HG02885 (cell line): ENCODE data around the gene SLC24A3.

Experiments
- ATAC-seq: cut with Tn5 transposase; IDR thresholded peaks from one replicate; pipeline ENCODE4 v1.9.1; 2021; ENCODE audit warnings: mild to moderate bottlenecking; ENCODE audit not compliant: unreplicated experiment, poor library complexity

The SLC24A3 gene

GRCh38 chr20:19560881-19561480 is 348.5 kb downstream of the SLC24A3 start:
- ATAC-seq: no peak

GRCh38 chr20:19562426-19562825 is 350.0 kb downstream of the SLC24A3 start:
- no peak for ATAC-seq

GRCh38 chr20:19564261-19564660 is 351.8 kb downstream of the SLC24A3 start:
- no peak for ATAC-seq

GRCh38 chr20:19565736-19566135 is 353.3 kb downstream of the SLC24A3 start:
- ATAC-seq: no peak

GRCh38 chr20:19566226-19566945 is 353.9 kb downstream of the SLC24A3 start:
- no peak for ATAC-seq

GRCh38 chr20:19568128-19568527 is 355.7 kb downstream of the SLC24A3 start:
- no peak for ATAC-seq

- ATAC-seq: no peak
Measured at GRCh38 chr20:19571996-19572395, 359.6 kb downstream of the SLC24A3 start.

- no peak for ATAC-seq
Measured at GRCh38 chr20:19577692-19578091, 365.2 kb downstream of the SLC24A3 start.

GRCh38 chr20:19582782-19583181 is 370.3 kb downstream of the SLC24A3 start:
- ATAC-seq: no peak

- peak; percentile 52 for ATAC-seq
Measured at GRCh38 chr20:19583532-19584175, 371.2 kb downstream of the SLC24A3 start.

- no peak for ATAC-seq
Measured at GRCh38 chr20:19588241-19588640, 375.8 kb downstream of the SLC24A3 start.

GRCh38 chr20:19588732-19589131 is 376.3 kb downstream of the SLC24A3 start:
- ATAC-seq: no peak

- no peak for ATAC-seq
Measured at GRCh38 chr20:19589787-19590362, 377.4 kb downstream of the SLC24A3 start.

- ATAC-seq: no peak
Measured at GRCh38 chr20:19590382-19590781, 377.9 kb downstream of the SLC24A3 start.

GRCh38 chr20:19593762-19594161 is 381.3 kb downstream of the SLC24A3 start:
- no peak for ATAC-seq

- no peak for ATAC-seq
Measured at GRCh38 chr20:19594896-19595295, 382.5 kb downstream of the SLC24A3 start.

- no peak for ATAC-seq
Measured at GRCh38 chr20:19598117-19598850, 385.8 kb downstream of the SLC24A3 start.

- no peak for ATAC-seq
Measured at GRCh38 chr20:19599200-19599599, 386.8 kb downstream of the SLC24A3 start.

- ATAC-seq: no peak
Measured at GRCh38 chr20:19600042-19600441, 387.6 kb downstream of the SLC24A3 start.

- ATAC-seq: no peak
Measured at GRCh38 chr20:19601126-19601810, 388.8 kb downstream of the SLC24A3 start.
